K562 (cell line): ENCODE results near the gene CCDC141.

Experiments used
- ATF2 ChIP-seq: sonication (generic); formaldehyde crosslinking; IDR thresholded peaks from 2 replicates; pipeline ENCODE4 v1.8.1; 2022; ENCODE audit warnings: missing genetic modification reagents
- CTCF ChIP-seq, 3 experiments: IDR thresholded peaks in 2 of 3; conservative IDR thresholded peaks in 1 of 3; 2 replicates each; pipeline ENCODE4 v1.5.1; 2011 to 2012; ENCODE audit warnings: low read length in 3 of 3, mild to moderate bottlenecking in 3 of 3, control low read depth in 2 of 3, improper control_type of control experiment in 1 of 3, inconsistent platforms in 1 of 3, low read depth in 1 of 3, mixed read lengths in 1 of 3, moderate library complexity in 1 of 3; ENCODE audit not compliant: insufficient read depth in 2 of 3
- E4F1 ChIP-seq: fragments of 250-450 bp; sonication (Bioruptor Pico); IDR thresholded peaks from 2 replicates; pipeline ENCODE4 v1.5.0; 2021; ENCODE audit warnings: mild to moderate bottlenecking, borderline replicate concordance
- EZH2 ChIP-seq: IDR thresholded peaks from 2 replicates; pipeline ENCODE4 v1.6.1; 2012; ENCODE audit warnings: low read depth, mild to moderate bottlenecking, inconsistent platforms, low read length, borderline replicate concordance
- HIVEP1 ChIP-seq: fragments of 250-450 bp; sonication (Bioruptor Pico); IDR thresholded peaks from 2 replicates; pipeline ENCODE4 v1.4.0; 2020; ENCODE audit warnings: mild to moderate bottlenecking
- NFATC3 ChIP-seq: fragments of 450-650 bp; IDR thresholded peaks from 2 replicates; pipeline ENCODE4 v1.6.1; 2017; ENCODE audit warnings: mild to moderate bottlenecking
- NFE2L1 ChIP-seq: fragments of 450-650 bp; IDR thresholded peaks from 2 replicates; pipeline ENCODE4 v1.6.1; 2016; ENCODE audit warnings: missing genetic modification characterization, low read depth, mild to moderate bottlenecking, missing compliant biosample characterization, moderate library complexity, borderline replicate concordance
- NR1H2 ChIP-seq: sonication (generic); formaldehyde crosslinking; IDR thresholded peaks from 2 replicates; pipeline ENCODE4 v1.4.0; 2020; ENCODE audit warnings: mild to moderate bottlenecking, missing genetic modification reagents
- POLR2A ChIP-seq: fragments of 450-650 bp; conservative IDR thresholded peaks from 2 replicates; pipeline ENCODE4 v1.6.1; 2016
- SMAD3 ChIP-seq: fragments of 450-650 bp; formaldehyde crosslinking; conservative IDR thresholded peaks from 2 replicates; pipeline ENCODE4 v1.4.0; 2020; ENCODE audit warnings: mild to moderate bottlenecking
- TCF15 ChIP-seq: fragments of 250-450 bp; sonication (Bioruptor Pico); IDR thresholded peaks from 2 replicates; pipeline ENCODE4 v1.8.0; 2022; ENCODE audit warnings: moderate library complexity, mild to moderate bottlenecking, inconsistent platforms
- USF2 ChIP-seq: sonication (generic); formaldehyde crosslinking; IDR thresholded peaks from 2 replicates; pipeline ENCODE4 v1.5.0; 2020; ENCODE audit warnings: missing genetic modification reagents
- ZNF197 ChIP-seq: fragments of 200-800 bp; sonication (Bioruptor generic); IDR thresholded peaks from 2 replicates; pipeline ENCODE4 v1.6.1; 2016; ENCODE audit warnings: low read depth, missing genetic modification characterization, missing compliant biosample characterization

GRCh38 chr2:178934571-178934970, 115.4 kb downstream of the CCDC141 start:
- TF ChIP-seq HIVEP1 (CRISPR knock-in tag) = no peak
- no peak for TF ChIP-seq EZH2
- TF ChIP-seq SMAD3 (CRISPR knock-in tag) = no peak
- no peak for TF ChIP-seq NFATC3
- no peak for TF ChIP-seq POLR2A
- no peak for TF ChIP-seq CTCF (IDR thresholded peaks at IDR 0.05 in 2 of 3, conservative IDR thresholded peaks at IDR 0.05 in 1 of 3; ENCODE audit: insufficient read depth in 2 of 3, low read depth in 1 of 3, low read length in 3 of 3)
- TF ChIP-seq ATF2 (CRISPR knock-in tag) = no peak
- TF ChIP-seq USF2 (CRISPR knock-in tag) = no peak
- no peak for TF ChIP-seq E4F1 (CRISPR knock-in tag)
- TF ChIP-seq NR1H2 (CRISPR knock-in tag) = no peak
- TF ChIP-seq ZNF197 (CRISPR knock-in tag) = no peak
- no peak for TF ChIP-seq TCF15 (CRISPR knock-in tag)
- TF ChIP-seq NFE2L1 (tag) = no peak
